GM12878 (cell line): ENCODE results near the gene BICD1. TPM values are rescaled to one million over a fixed set of nuclear protein-coding genes. Genes with fewer than 3 reads are reported as not detected.

ENCODE experiments used
- DPF2 ChIP-seq: fragments of 450-650 bp; IDR thresholded peaks from 2 replicates; pipeline ENCODE4 v1.6.1; 2017; ENCODE audit warnings: mild to moderate bottlenecking
- IKZF1 ChIP-seq: fragments of 450-650 bp; conservative IDR thresholded peaks from 2 replicates; pipeline ENCODE4 v1.6.1; 2017; ENCODE audit warnings: antibody characterized with exemption, mild to moderate bottlenecking
- IKZF2 ChIP-seq, 2 experiments: fragments of 450-650 bp; IDR thresholded peaks; 2 replicates each; pipeline ENCODE4 v1.6.1; 2017; ENCODE audit warnings: mild to moderate bottlenecking in 2 of 2, moderate library complexity in 2 of 2
- NFYB ChIP-seq: IDR thresholded peaks from 2 replicates; pipeline ENCODE4 v1.6.1; 2011; ENCODE audit warnings: low read depth, mild to moderate bottlenecking, low read length, improper control_type of control experiment, moderate library complexity; ENCODE audit not compliant: insufficient read depth
- NR2F1 ChIP-seq: fragments of 450-650 bp; conservative IDR thresholded peaks from 2 replicates; pipeline ENCODE4 v1.6.1; 2017; ENCODE audit warnings: mild to moderate bottlenecking
- RAD21 ChIP-seq: IDR thresholded peaks from 2 replicates; pipeline ENCODE4 v1.6.1; 2011; ENCODE audit warnings: mild to moderate bottlenecking, low read depth, low read length, moderate library complexity; ENCODE audit not compliant: insufficient read depth
- SREBF2 ChIP-seq: IDR thresholded peaks from 2 replicates; pipeline ENCODE4 v1.6.1; 2012; ENCODE audit warnings: mild to moderate bottlenecking, low read length
- polyA plus RNA-seq, 11 experiments: library from polyadenylated mRNA; depleted of rRNA in 4 of 11; unstranded in 6 of 11; stranded (reverse) in 5 of 11; fragments of >200 nt; fragmentation: Nextera tagmentation in 4 of 11; fragmentation: Illumina TruSeq in 1 of 11; extraction: Ambion mirVana in 4 of 11; extraction: Trizol in 1 of 11; gene quantifications; 1 replicate in 1 of 11; 2 replicates in 10 of 11; pipeline versions ENCODE4 v1.2.1 to v1.2.3, GENCODE V29; 2011 to 2016; ENCODE audit warnings: inconsistent platforms in 2 of 11, missing spikeins in 2 of 11, low read depth in 1 of 11
- total RNA-seq, 4 experiments: library from RNA; depleted of rRNA in 3 of 4; stranded (reverse); fragments of >200 nt in 3 of 4; fragmentation: Illumina TruSeq in 1 of 4; extraction: Trizol in 1 of 4; gene quantifications; 2 replicates each; pipeline versions ENCODE4 v1.2.1 to v1.2.3, GENCODE V29; 2013 to 2021
- TF ChIP-seq, protein P1 (sequence below): fragments of 450-650 bp; IDR thresholded peaks from 2 replicates; pipeline ENCODE4 v1.6.1; 2016; ENCODE audit warnings: mild to moderate bottlenecking
- TF ChIP-seq, protein P2 (sequence below): IDR thresholded peaks from 2 replicates; pipeline ENCODE4 v1.6.1; 2012; ENCODE audit warnings: improper control_type of control experiment, low read depth, low read length; ENCODE audit not compliant: insufficient replicate concordance

Gene BICD1
- total and polyA plus RNA-seq, 10 of the 15 experiments (the other 5 are each of a cell fraction or from before 2014, with no cell fraction given), result 4.7 to 32.5 (median 14.4) TPM

DNA sequence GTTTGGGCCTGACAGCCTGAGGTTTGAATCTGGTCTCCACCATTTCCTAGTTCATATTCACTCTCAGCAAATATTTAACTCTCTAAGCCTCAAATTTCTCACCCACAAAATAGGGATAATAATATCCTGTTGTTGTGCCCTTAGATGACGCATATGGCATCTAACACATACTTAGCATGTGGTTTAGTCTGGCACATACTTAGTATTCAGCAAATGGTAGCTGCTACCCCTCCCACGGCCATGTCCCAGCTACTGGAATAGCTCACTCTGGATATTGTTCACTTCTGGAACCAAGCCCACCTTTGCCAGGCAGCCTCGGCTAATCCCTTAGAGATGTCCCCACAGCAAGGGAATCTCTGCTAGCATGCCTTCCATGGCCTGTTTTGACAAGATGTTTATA lies 53.3 kb downstream of the BICD1 start (continued):
- TF ChIP-seq, protein P1, sequence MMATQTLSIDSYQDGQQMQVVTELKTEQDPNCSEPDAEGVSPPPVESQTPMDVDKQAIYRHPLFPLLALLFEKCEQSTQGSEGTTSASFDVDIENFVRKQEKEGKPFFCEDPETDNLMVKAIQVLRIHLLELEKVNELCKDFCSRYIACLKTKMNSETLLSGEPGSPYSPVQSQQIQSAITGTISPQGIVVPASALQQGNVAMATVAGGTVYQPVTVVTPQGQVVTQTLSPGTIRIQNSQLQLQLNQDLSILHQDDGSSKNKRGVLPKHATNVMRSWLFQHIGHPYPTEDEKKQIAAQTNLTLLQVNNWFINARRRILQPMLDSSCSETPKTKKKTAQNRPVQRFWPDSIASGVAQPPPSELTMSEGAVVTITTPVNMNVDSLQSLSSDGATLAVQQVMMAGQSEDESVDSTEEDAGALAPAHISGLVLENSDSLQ, result no peak
- TF ChIP-seq SREBF2, result no peak
- TF ChIP-seq IKZF2 (IDR thresholded peaks at IDR 0.05), result peak; percentile 60 to 67
- peak; percentile 56 for TF ChIP-seq DPF2
- no peak for TF ChIP-seq NR2F1
- TF ChIP-seq RAD21, result no peak
- no peak for TF ChIP-seq NFYB
- TF ChIP-seq IKZF1, result peak; percentile 83
- TF ChIP-seq, protein P2, sequence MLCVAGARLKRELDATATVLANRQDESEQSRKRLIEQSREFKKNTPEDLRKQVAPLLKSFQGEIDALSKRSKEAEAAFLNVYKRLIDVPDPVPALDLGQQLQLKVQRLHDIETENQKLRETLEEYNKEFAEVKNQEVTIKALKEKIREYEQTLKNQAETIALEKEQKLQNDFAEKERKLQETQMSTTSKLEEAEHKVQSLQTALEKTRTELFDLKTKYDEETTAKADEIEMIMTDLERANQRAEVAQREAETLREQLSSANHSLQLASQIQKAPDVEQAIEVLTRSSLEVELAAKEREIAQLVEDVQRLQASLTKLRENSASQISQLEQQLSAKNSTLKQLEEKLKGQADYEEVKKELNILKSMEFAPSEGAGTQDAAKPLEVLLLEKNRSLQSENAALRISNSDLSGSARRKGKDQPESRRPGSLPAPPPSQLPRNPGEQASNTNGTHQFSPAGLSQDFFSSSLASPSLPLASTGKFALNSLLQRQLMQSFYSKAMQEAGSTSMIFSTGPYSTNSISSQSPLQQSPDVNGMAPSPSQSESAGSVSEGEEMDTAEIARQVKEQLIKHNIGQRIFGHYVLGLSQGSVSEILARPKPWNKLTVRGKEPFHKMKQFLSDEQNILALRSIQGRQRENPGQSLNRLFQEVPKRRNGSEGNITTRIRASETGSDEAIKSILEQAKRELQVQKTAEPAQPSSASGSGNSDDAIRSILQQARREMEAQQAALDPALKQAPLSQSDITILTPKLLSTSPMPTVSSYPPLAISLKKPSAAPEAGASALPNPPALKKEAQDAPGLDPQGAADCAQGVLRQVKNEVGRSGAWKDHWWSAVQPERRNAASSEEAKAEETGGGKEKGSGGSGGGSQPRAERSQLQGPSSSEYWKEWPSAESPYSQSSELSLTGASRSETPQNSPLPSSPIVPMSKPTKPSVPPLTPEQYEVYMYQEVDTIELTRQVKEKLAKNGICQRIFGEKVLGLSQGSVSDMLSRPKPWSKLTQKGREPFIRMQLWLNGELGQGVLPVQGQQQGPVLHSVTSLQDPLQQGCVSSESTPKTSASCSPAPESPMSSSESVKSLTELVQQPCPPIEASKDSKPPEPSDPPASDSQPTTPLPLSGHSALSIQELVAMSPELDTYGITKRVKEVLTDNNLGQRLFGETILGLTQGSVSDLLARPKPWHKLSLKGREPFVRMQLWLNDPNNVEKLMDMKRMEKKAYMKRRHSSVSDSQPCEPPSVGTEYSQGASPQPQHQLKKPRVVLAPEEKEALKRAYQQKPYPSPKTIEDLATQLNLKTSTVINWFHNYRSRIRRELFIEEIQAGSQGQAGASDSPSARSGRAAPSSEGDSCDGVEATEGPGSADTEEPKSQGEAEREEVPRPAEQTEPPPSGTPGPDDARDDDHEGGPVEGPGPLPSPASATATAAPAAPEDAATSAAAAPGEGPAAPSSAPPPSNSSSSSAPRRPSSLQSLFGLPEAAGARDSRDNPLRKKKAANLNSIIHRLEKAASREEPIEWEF, result no peak
- TF ChIP-seq, all 136 proteins: peak for 6
